GM18505 (cell line): Measurements from ENCODE around the gene FAM111A.
"Not testable (repeated sequence)": the region's sequence is repeated elsewhere in the genome, so short reads cannot be mapped to it uniquely, and the experiment has no call there.

ENCODE experiments used
- ATAC-seq: cut with Tn5 transposase; IDR thresholded peaks from one replicate; pipeline ENCODE4 v1.9.1; 2021; ENCODE audit not compliant: unreplicated experiment
- POLR2A ChIP-seq: IDR thresholded peaks from 4 replicates; pipeline ENCODE4 v1.6.1; 2011; ENCODE audit warnings: borderline replicate concordance; ENCODE audit not compliant: insufficient read depth, insufficient read length; ENCODE audit errors: extremely low read depth

The FAM111A gene, protein sequence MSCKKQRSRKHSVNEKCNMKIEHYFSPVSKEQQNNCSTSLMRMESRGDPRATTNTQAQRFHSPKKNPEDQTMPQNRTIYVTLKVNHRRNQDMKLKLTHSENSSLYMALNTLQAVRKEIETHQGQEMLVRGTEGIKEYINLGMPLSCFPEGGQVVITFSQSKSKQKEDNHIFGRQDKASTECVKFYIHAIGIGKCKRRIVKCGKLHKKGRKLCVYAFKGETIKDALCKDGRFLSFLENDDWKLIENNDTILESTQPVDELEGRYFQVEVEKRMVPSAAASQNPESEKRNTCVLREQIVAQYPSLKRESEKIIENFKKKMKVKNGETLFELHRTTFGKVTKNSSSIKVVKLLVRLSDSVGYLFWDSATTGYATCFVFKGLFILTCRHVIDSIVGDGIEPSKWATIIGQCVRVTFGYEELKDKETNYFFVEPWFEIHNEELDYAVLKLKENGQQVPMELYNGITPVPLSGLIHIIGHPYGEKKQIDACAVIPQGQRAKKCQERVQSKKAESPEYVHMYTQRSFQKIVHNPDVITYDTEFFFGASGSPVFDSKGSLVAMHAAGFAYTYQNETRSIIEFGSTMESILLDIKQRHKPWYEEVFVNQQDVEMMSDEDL

DNA sequence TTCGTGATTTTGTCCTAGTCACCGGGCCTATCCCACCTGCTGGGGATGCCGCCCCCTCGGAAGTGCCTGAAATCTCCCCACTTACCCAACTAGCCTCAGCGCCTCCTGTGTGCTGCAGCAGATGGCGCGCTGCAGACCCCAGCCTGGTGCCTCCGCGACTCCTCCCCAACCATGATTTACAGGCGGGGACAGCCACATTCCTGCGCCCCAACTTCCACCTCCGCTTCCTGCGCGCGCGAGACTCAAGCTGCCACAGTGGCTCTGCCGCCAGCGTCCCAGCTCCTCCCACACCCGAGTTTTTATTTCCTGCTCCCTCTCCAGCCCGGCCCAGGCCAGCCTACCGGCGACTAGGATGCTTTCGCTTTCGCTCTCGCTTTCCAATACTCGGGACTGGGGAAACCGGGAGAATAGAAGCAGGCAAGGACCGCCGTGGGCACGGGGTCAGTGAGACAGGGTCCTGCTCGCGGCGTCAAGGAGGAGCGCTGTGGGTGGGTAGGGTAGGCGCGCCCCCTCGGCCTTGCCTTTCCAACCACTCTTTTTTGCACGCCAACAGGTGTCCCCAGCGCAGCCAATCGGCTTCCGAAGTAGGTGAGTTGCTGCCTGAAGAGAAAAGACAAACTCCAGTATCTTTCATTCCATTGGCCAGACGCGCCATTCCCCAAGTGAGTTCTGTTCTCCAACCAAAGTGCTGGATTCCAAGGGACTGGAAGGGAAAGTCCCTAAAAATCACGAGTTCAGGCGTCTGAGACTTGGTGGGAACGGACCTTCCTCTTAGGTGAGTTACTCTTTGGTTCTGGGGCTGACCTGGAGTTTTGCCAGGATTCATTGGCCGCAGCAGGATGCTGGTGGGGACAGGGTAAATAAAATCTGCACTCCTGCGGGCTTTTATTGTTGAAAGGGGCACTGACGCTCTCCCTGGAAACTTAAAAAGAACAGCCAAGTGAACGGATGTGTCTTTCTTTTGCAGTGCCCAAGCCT lies at the start of gene FAM111A:
Gene FAM111A (plus strand): TSS at position 327 of the 978 bp plus-strand sequence. CDS start 6,017 bp downstream, outside the sequence.
- peak; percentile 66 for ATAC-seq
- TF ChIP-seq POLR2A = peak; percentile 66

DNA sequence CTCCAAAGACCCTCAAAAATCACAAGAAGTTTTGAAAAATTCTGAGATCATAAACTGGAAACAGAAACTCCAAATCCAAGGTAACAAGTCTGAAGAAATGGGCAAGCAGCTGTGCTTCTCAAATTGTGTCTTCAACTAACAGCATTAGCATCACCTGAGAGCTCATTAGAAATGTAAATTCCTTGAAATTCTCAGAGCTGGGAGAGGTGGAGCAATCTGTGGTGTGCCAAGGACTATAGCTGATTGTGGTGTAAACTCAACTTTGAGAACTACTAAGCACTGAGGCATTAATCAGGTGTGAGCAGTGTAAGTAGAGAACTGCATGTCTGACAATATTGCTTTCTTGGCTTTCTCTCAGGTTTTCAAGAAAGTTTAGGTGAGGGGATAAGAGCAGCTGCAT lies 49.1 kb upstream of the FAM111A start:
- not testable (repeated sequence) for ATAC-seq

DNA sequence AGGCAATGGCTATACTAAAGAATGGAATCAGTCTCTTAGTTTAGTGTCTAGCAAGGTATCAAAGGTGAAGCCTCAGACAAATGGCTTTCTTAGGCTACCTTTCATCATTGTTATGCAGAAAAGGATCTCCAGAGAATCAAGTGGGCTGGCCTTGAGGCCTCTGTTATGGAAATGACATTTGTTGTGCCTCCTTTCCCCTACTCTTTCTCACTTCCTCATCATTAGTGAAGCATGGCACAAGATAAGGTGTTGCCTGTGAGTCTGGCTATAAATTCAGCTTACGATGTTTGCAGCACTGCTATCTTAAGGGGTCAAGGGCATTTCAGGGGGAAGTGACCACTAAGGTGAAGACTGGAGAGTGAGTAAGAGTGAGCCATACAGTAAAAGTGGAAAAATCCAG lies 47.4 kb upstream of the FAM111A start:
- peak; percentile 83 for ATAC-seq

DNA sequence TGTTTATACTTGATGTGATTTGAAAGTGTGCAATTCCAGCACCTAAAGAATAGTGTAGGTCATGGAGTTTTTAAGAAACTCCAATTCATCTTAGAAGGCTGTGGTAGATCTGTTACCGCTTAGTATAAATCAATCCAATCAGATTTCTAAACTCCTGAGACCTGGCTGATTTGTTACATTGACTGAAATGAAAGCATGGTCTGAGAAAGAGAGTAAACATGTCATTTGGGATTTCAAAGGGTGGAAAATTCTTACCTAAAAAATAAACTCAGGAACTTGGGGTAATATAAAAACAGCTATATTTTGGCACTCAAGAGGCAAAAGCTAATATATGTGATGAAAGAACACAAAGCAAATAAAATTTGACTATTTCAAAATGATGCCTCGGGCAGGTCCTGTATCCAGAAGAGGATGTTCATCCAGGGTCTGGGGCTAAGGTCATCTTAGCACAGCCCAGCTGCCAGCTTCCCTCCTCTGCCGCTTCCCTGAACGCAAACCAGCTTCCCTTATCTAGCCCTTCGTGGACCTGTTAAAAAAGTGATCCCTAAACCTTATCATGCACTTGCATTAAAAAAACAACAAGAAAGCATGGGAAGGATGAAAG lies 46.6 kb upstream of the FAM111A start:
- not testable (repeated sequence) for ATAC-seq

DNA sequence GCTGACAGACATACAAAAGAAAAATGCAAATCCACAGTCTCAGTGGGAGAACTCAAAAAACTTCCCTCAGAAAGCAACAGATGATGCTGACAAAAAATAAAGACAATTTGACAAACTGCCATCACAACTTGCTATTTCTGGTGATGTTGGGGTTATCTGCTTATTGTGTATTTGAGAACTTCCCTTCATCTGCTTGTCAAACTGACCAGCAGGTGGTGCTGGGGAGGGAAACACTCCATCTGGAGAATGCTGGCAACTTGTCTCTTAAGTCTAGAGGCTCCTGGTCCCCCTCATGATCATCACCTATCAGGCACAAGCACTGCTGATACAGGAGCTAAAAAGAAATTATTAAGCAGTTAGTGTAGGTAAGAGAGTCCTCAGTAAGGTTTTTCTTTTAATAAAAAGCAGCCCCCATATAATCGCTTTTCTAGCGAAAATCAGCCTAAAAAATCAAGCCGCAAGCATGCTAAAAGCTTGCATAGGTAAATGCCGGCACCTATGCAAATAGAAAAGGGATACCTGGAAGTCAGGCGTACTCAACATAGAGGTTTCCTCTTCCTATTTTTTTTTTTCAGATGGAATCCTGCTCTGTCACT lies 45.4 kb upstream of the FAM111A start:
- TF ChIP-seq POLR2A = no peak
- no peak for ATAC-seq

DNA sequence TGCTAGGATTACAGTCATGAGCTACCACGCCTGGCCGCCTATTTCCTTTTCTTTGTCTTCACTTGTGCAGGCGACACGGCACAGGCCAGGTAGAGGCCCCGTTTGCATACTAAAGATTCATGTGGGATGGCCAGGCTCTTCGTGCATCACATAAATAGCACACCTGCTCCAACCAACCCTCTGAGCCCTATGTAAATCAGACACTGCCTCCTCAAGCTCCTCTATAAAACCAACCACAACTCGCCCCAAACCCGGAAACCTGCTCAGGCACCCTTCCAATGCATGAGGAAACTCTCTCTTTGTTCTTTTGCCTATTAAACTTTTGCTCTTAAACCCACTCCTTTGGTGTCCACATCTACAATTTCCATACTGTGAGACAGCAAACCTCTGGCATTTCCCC lies 44.7 kb upstream of the FAM111A start:
- ATAC-seq = not testable (repeated sequence)

DNA sequence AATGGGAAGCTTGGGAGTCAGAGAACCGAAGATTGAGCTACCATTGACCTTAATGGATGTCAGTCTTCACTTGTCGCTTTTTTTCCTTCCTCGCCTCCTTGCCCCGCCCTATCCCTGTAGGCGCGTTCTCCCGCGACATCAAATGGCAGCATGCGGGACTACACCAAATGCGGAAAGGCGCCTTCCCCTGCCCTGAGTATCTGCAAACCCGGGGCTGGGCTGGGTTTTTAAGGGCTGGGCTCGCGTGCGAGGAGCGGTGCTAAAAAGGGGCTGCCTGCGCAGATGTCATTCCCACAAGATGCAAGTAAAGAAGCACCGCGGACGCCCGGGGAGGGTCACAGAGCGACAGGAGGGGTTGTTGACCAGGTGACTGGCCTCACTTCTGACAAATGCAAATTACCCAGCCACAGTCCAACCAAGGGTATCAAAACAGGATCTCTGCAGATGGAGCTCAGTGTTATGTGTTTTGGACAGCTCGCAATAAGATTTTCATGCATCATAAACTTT lies 40.3 kb upstream of the FAM111A start:
- peak; percentile 71 for ATAC-seq
- TF ChIP-seq POLR2A = no peak

DNA sequence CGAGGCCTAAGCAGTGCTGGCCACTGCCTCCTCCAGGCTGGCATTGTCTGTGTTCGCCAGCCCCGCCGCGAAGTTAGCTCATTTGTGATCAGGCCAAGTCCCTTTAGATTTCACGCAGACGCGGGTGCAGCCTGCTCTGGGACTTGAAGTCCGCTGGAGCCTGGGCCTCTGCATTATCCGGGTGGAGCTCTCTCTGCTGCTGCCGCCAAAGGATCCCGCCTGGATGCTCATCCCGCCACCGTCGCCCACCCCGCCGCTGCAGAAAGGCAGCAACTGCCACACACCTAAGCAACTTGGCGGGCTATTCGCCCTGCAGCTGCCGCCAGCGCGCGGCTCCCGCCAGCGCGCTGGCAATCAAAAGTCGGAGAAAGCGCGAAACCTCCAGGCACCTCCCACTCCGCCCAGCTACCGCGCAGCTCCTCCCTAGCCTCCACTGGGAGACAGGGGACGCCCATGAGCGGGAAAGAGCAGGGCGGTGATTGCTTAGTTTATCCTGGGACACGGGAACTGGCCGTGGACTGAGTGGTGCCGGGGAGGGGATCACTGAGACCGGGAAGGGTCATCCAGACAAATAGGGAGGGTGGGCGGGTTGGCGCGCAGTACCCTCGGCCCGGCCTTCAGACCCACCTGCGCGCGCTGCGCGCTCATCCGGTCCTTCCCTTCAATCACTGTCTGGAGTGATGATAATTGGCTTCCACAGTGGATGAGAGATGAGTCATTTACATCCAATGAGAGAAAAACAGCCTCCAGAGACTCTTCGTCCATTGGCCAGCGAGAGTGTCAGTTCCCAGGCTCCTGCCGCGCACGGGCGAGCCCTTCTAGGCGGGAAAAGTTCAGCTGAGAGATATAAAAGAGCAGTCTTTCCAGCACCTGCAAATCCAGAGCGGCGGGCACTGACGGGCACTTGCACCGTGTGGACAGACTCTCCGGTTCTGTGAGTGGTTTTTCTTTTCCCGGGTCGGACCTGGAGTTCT lies 36.0 kb upstream of the FAM111A start, which contains the start of gene FAM111B:
Gene FAM111B (plus strand): TSS at position 875 of the 974 bp plus-strand sequence. CDS start 2,389 bp downstream, outside the sequence.
- ATAC-seq = peak; percentile 67

DNA sequence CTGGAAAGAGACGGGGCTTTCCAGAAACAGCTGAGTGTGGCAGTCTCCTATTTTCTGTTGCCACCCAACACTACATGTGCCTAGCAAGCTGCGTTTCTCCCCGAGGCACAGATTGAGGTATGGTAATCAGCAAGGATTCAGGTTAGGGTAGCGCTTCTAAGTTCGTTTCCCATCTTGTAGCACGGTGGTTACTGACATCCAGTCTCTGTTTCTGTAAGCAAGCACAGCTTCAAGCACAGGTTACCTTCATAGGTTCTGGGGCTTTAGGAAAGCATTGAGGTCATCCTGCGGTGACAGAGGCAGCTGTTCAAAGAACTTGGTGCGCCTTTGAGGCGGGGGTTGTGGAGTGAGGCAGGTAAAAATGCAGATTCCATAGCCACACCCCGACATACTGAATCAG lies 34.9 kb upstream of the FAM111A start:
- not testable (repeated sequence) for ATAC-seq

More for the DNA sequence above, 36.0 kb upstream of the FAM111A start, which contains the start of gene FAM111B:
- TF ChIP-seq POLR2A = peak; percentile 69

DNA sequence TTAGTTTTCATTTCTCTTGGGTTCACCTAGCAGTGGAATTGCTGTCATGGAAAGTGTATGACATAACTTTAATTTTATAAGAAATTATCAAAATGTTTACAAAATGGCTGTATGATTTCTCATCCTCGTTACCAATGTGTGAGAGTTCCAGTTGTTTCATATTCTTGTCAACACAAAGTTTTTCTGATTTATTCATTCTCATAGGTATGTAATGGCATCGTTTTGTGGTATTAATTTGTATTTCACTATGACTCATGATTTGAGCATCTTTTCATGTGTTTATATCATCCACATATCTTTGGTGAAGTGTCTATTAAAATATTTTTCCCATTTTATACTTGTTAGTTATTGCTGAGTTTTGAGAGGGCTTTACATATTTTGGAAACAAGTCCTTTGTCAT lies 30.2 kb upstream of the FAM111A start:
- TF ChIP-seq POLR2A = no peak
- ATAC-seq = no peak

DNA sequence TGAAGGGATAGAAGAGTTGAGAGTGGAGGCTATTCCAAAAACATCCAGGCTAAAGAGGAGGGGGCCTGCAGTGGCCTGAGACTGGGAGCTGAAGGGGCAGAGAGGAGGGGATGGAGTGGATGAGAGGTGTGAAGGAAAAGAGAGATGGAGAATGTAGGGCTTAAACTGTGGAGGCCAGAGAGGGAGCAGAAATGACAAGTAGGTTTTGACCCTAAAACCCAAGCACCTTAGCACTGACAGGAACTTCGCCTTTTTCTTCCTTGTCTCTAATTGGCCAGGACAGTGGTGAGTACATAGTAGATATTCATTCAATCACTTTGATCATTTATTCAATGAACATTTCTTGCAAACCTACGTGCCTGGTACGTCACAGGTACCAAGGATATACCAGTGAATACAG lies 28.3 kb upstream of the FAM111A start:
- no peak for ATAC-seq
- no peak for TF ChIP-seq POLR2A

DNA sequence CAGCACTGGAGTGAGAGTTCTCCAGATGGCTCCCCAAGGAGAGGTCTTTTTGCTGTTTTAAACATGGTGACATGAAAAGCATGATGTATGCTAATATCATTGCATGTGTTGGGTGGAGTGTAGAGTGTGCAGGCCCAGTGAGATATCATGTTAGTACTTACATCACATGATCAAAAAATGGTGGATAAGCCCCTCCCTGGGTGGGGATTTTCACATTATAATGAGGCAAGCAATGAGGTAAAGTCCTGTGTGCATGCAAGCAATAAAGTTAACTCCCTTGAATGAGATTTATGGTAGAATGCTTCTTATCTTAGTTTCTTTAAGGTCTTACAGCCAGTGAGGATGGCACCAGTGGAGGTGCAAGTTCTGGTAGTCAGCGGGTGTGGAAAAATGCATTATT lies 27.1 kb upstream of the FAM111A start:
- no peak for TF ChIP-seq POLR2A
- ATAC-seq = no peak

DNA sequence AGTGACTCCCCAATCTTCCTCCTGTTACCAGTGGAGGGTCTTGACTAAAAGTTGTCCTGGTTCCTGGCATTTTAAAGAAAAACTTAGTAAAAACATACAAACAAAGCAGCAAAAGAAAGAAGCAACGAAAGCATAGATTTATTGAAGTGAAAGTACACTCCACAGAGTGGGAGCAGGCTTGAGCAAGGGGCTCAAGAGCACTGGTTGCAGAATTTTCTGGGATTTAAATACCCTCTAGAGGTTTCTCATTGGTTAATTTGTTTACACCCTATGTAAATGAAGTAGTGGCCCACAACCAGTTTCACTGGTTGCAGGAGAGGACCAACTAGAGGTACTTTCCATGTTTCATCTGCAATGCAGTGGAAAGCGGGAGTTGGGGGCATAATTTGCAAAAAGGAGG lies 24.9 kb upstream of the FAM111A start:
- no peak for TF ChIP-seq POLR2A
- no peak for ATAC-seq
